HL-60 (cell line): ENCODE measurements around the gene ACO2.

Source experiments
- DNase-seq, 2 experiments: peaks; one replicate each; pipeline ENCODE4 v3.0.0-alpha.2; 2010 to 2020; ENCODE audit warnings: low read depth in 1 of 2, low spot score in 1 of 2
- H3K27ac ChIP-seq: fragments of 250-450 bp; sonication (Bioruptor Pico); replicated peaks from 2 replicates; pipeline ENCODE4 v1.5.1; 2020; ENCODE audit warnings: mild to moderate bottlenecking, moderate library complexity
- H3K27me3 ChIP-seq: fragments of 250-450 bp; sonication (Bioruptor Pico); 2 replicates; pipeline ENCODE4 v1.5.1; 2021; ENCODE audit warnings: mild to moderate bottlenecking, moderate library complexity; ENCODE audit not compliant: insufficient read depth, poor library complexity, severe bottlenecking
- H3K4me3 ChIP-seq: replicated peaks from 2 replicates; pipeline ENCODE4 v1.5.1; 2011; ENCODE audit warnings: mild to moderate bottlenecking, control low read depth, low read length; ENCODE audit not compliant: insufficient read depth
- CTCF ChIP-seq: IDR thresholded peaks from one replicate; pipeline ENCODE4 v1.5.1; 2011; ENCODE audit warnings: low read length, control low read depth, inconsistent platforms; ENCODE audit not compliant: insufficient read depth
- GABPA ChIP-seq: IDR thresholded peaks from 2 replicates; pipeline ENCODE4 v1.6.1; 2012; ENCODE audit warnings: low read depth
- POLR2AphosphoS5 ChIP-seq: IDR thresholded peaks from 2 replicates; pipeline ENCODE4 v1.6.1; 2012; ENCODE audit warnings: low read depth
- SPI1 ChIP-seq: IDR thresholded peaks from 2 replicates; pipeline ENCODE4 v1.6.1; 2012; ENCODE audit warnings: low read depth, mild to moderate bottlenecking, borderline replicate concordance
- TF ChIP-seq, protein P1 (sequence below): IDR thresholded peaks from 2 replicates; pipeline ENCODE4 v1.6.1; 2012; ENCODE audit warnings: low read depth; ENCODE audit not compliant: insufficient replicate concordance

Gene ACO2

GRCh38 chr22:41501209-41501608 lies 32.3 kb downstream of the ACO2 start:
- no peak overlapping the region for H3K4me3 ChIP-seq
- TF ChIP-seq GABPA (no peak), POLR2AphosphoS5 (no peak), SPI1 (no peak), CTCF (no peak)
- TF ChIP-seq, protein P1, sequence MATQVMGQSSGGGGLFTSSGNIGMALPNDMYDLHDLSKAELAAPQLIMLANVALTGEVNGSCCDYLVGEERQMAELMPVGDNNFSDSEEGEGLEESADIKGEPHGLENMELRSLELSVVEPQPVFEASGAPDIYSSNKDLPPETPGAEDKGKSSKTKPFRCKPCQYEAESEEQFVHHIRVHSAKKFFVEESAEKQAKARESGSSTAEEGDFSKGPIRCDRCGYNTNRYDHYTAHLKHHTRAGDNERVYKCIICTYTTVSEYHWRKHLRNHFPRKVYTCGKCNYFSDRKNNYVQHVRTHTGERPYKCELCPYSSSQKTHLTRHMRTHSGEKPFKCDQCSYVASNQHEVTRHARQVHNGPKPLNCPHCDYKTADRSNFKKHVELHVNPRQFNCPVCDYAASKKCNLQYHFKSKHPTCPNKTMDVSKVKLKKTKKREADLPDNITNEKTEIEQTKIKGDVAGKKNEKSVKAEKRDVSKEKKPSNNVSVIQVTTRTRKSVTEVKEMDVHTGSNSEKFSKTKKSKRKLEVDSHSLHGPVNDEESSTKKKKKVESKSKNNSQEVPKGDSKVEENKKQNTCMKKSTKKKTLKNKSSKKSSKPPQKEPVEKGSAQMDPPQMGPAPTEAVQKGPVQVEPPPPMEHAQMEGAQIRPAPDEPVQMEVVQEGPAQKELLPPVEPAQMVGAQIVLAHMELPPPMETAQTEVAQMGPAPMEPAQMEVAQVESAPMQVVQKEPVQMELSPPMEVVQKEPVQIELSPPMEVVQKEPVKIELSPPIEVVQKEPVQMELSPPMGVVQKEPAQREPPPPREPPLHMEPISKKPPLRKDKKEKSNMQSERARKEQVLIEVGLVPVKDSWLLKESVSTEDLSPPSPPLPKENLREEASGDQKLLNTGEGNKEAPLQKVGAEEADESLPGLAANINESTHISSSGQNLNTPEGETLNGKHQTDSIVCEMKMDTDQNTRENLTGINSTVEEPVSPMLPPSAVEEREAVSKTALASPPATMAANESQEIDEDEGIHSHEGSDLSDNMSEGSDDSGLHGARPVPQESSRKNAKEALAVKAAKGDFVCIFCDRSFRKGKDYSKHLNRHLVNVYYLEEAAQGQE: no peak
- no peaks in the 10 kb centered on the region for H3K27me3 ChIP-seq
- DNase-seq: peak in 1 of 2 experiments; percentile 43
- no peak overlapping the region for H3K27ac ChIP-seq

GRCh38 chr22:41504397-41504796 lies 35.5 kb downstream of the ACO2 start:
- no peak overlapping the region for H3K27ac ChIP-seq
- no peak for DNase-seq
- TF ChIP-seq SPI1: no peak

GRCh38 chr22:41504816-41505215 lies 35.9 kb downstream of the ACO2 start:
- Histone ChIP-seq H3K27me3 (no peaks in the 10 kb centered on the region), H3K27ac (no peak overlapping the region), H3K4me3 (no peak overlapping the region)
- no peak for DNase-seq
- TF ChIP-seq SPI1: no peak
- TF ChIP-seq, protein P1: no peak
- TF ChIP-seq CTCF: no peak
- no peak for TF ChIP-seq POLR2AphosphoS5
- TF ChIP-seq GABPA: no peak

More at GRCh38 chr22:41504397-41504796, 35.5 kb downstream of the ACO2 start:
- no peak overlapping the region for H3K4me3 ChIP-seq
- no peaks in the 10 kb centered on the region for H3K27me3 ChIP-seq

DNA sequence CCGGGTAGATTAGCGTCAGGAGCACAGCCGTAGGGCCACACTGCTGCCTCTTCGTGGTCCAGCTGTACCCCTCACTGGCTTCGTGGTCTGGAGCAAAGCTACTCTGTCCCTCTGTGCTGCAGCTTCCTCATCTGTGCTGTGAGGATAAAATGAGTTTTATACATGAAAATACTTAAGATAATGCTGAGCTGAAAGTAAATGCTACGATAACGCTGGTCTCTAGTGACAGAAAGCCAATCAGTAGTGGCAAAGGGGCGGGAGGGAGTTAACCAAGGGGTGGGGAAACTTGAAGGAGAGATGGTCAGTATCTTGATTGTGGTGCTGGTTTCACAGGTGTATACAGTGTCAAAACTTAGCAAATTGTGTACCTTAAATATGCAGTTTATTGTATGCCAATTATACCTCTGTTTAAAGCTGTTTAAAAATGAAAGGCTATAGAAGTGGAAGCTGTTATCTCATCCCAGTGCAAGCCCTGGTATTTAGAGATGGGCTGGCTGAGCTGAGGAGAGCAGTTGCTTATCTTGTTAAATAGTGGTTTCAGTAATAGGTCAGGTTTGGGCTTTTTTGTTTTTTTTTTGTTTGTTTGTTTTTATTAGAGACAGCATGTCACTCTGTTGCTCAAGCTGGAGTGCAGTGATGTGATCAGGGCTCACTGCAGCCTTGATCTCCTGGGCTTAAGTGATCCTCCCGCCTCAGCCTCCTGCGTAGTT lies 36.7 kb downstream of the ACO2 start:
- Histone ChIP-seq H3K27ac (no peak overlapping the region), H3K27me3 (no peaks in the 10 kb centered on the region), H3K4me3 (no peak overlapping the region)
- no peak for TF ChIP-seq SPI1
- TF ChIP-seq CTCF: no peak
- TF ChIP-seq, protein P1: no peak
- no peak for TF ChIP-seq POLR2AphosphoS5
- TF ChIP-seq GABPA: no peak
- no peak for DNase-seq
